ENCODE results near the gene MRPS18C.
A peak's percentile ranks its signal among the peaks of the same experiment; 100 is the strongest.
"Not testable (repeated sequence)": the region's sequence is repeated elsewhere in the genome, so short reads cannot be mapped to it uniquely, and the experiment has no call there.

MRPS18C gene

GRCh38 chr4:83501671-83502070, 45.8 kb downstream of the MRPS18C start:
- DNase-seq: not testable (repeated sequence)

- no peak for DNase-seq
Observed at GRCh38 chr4:83503974-83504373, 48.1 kb downstream of the MRPS18C start.

GRCh38 chr4:83504503-83504902, 48.6 kb downstream of the MRPS18C start:
- DNase-seq: no peak

GRCh38 chr4:83504996-83505395, 49.1 kb downstream of the MRPS18C start:
- no peak for DNase-seq

GRCh38 chr4:83509156-83509585, 53.3 kb downstream of the MRPS18C start:
- peak; percentile 80 for DNase-seq

GRCh38 chr4:83510442-83510841, 54.6 kb downstream of the MRPS18C start:
- DNase-seq: peak; percentile 19

Measured in activated CD4-positive, alpha-beta T cell treated with anti-CD3 and anti-CD28 coated beads, Interleukin-10, Interleukin-2, amounts not matched to agents 100 ng/mL and 50 ng/mL, durations not matched to agents 16 hours and 8 hours (primary cell).